ENCODE measurements around the gene CDK14. TPM values are rescaled to one million over a fixed set of nuclear protein-coding genes. Genes with fewer than 3 reads are reported as not detected.

The CDK14 gene
- 137 TPM for total RNA-seq

GRCh38 chr7:90595801-90596670, at the start of gene CDK14:
TSS of gene CDK14 (plus strand) at chr7:90596321. CDS start at chr7:90596628, 307 bp downstream.

Other genes starting within 250 kb of the CDK14 start
- gene GTPBP10, start 249.6 kb upstream of the CDK14 start, total RNA-seq: 22.4 TPM
- 53.7 TPM for gene CLDN12, start 192.9 kb upstream of the CDK14 start, total RNA-seq
- not detected for gene PTTG1IP2, start 126.7 kb upstream of the CDK14 start, total RNA-seq